Uterus (tissue), 4 donors: ENCODE data around the gene TMEM51. TPM values are rescaled to one million over a fixed set of nuclear protein-coding genes. Genes with fewer than 3 reads are reported as not detected.

Experiments used
- DNase-seq, 2 donors: peaks; one replicate each; pipeline ENCODE4 v3.0.0-alpha.2; 2019 to 2020
- H3K27ac ChIP-seq, 2 donors: fragments of 200-600 bp; sonication (generic); 1 replicate in 1 of 2; 2 replicates in 1 of 2; pipeline ENCODE4 v1.5.1; 2016 to 2018
- H3K27me3 ChIP-seq, 2 donors: fragments of 200-600 bp; sonication (generic); one replicate each; pipeline ENCODE4 v1.5.1; 2018 to 2019; ENCODE audit warnings: control low read depth in 1 of 2
- H3K36me3 ChIP-seq, 2 donors: fragments of 200-600 bp; sonication (generic); one replicate each; pipeline ENCODE4 v1.5.1; 2019; ENCODE audit warnings: control low read depth in 1 of 2
- H3K4me1 ChIP-seq, 2 donors: fragments of 200-600 bp; sonication (generic); one replicate each; pipeline ENCODE4 v1.5.1; 2018 to 2019; ENCODE audit warnings: control low read depth in 1 of 2
- H3K4me3 ChIP-seq, 2 donors: fragments of 200-600 bp; sonication (generic); 1 replicate in 1 of 2; 2 replicates in 1 of 2; pipeline ENCODE4 v1.5.1; 2018 to 2019; ENCODE audit warnings: mild to moderate bottlenecking in 1 of 2
- H3K9me3 ChIP-seq, 2 donors: fragments of 200-600 bp; sonication (generic); one replicate each; pipeline ENCODE4 v1.5.1; 2019; ENCODE audit warnings: control low read depth in 1 of 2
- POLR2A ChIP-seq, 2 donors: fragments of 450-650 bp; IDR thresholded peaks; one replicate each; pipeline ENCODE4 v1.6.1; 2016; ENCODE audit warnings: antibody characterized with exemption in 2 of 2, mild to moderate bottlenecking in 1 of 2, moderate library complexity in 1 of 2
- intact Hi-C: fragments of 100-400 bp; cut with DNase I; formaldehyde crosslinking; loops from one replicate; pipeline ENCODE4 v1.15.1; 2023; ENCODE audit warnings: low total_unique reads
- total RNA-seq, 4 donors: library from RNA; depleted of rRNA in 3 of 4; stranded (reverse); fragments of >200 nt in 3 of 4; gene quantifications; one replicate each; pipeline versions ENCODE4 v1.1.0 to v1.2.4, GENCODE V29; 2014 to 2023
- TF ChIP-seq, protein P1 (sequence below), 4 experiments: fragments of 200-600 bp in 2 of 4; fragments of 450-650 bp in 2 of 4; sonication (generic) in 2 of 4; IDR thresholded peaks; one replicate each; pipeline ENCODE4 v1.5.1; 2016 to 2019; ENCODE audit warnings: antibody characterized with exemption in 4 of 4, mild to moderate bottlenecking in 2 of 4, moderate library complexity in 1 of 4
- donor health status: DM: yes; HTN: yes; CAD: no.

Gene TMEM51
- total RNA-seq, 4 donors from 2014 or later: 1.3 to 45.0 (median 9.9) TPM

DNA sequence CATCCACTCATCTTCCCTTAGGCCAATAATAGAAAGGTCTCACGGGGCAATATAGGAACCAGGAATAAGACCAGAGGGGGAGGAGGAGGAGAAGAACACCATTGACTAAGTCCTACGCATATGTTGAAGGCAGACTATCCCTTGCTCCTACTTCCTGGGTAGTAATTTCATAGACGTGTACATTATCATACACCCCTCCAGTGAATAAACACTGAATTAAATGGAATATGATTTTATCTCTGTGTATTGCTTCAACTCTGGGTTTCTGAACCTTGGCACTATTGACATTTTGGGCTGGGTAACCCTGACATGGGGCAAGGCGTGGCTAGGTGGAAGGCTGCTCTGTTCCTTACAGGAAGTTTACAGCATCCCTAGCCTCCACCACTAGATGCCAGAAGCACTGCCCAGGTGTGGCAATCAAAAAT lies 76.2 kb downstream of the TMEM51 start:
- no peaks in the 10 kb centered on the region for H3K9me3 ChIP-seq
- no peak for TF ChIP-seq POLR2A (IDR thresholded peaks at IDR 0.05)
- TF ChIP-seq, protein P1, sequence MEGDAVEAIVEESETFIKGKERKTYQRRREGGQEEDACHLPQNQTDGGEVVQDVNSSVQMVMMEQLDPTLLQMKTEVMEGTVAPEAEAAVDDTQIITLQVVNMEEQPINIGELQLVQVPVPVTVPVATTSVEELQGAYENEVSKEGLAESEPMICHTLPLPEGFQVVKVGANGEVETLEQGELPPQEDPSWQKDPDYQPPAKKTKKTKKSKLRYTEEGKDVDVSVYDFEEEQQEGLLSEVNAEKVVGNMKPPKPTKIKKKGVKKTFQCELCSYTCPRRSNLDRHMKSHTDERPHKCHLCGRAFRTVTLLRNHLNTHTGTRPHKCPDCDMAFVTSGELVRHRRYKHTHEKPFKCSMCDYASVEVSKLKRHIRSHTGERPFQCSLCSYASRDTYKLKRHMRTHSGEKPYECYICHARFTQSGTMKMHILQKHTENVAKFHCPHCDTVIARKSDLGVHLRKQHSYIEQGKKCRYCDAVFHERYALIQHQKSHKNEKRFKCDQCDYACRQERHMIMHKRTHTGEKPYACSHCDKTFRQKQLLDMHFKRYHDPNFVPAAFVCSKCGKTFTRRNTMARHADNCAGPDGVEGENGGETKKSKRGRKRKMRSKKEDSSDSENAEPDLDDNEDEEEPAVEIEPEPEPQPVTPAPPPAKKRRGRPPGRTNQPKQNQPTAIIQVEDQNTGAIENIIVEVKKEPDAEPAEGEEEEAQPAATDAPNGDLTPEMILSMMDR (IDR thresholded peaks at IDR 0.05): no peak
- H3K4me3 ChIP-seq: no peak overlapping the region
- H3K27ac ChIP-seq: no peak overlapping the region
- no peak for DNase-seq
- no peaks in the 10 kb centered on the region for H3K4me1 ChIP-seq
- no peaks in the 10 kb centered on the region for H3K36me3 ChIP-seq
- no peaks in the 10 kb centered on the region for H3K27me3 ChIP-seq
- intact Hi-C loops: no loop called here

DNA sequence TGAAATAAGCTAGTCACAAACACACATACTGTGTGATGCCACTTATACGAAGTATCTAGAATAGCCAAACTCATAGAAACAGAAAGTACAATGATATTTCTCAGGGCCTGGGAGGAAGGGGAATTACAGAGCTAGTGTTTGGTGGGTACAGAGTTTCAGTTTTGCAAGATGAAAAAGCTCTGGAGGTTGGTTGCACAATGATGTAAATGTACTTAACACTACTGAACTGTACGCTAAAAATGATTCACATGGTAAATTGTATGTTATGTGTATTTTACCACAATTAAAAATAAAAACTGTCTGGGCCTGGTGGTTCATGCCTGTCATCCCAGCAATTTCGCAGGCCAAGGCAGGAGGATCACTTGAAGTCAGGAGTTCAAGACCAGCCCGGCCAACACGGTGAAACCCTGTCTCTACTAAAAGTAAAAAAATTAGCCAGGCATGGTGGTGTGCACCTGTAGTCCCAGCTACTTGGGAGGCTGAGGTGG lies 78.2 kb downstream of the TMEM51 start:
- intact Hi-C loops: no loop called here
- DNase-seq: no peak
- no peaks in the 10 kb centered on the region for H3K4me1 ChIP-seq
- H3K27me3 ChIP-seq: no peaks in the 10 kb centered on the region
- TF ChIP-seq POLR2A (IDR thresholded peaks at IDR 0.05): no peak
- TF ChIP-seq, protein P1 (IDR thresholded peaks at IDR 0.05): no peak
- H3K27ac ChIP-seq: no peak overlapping the region
- H3K9me3 ChIP-seq: no peaks in the 10 kb centered on the region
- no peak overlapping the region for H3K4me3 ChIP-seq
- H3K36me3 ChIP-seq: no peaks in the 10 kb centered on the region

DNA sequence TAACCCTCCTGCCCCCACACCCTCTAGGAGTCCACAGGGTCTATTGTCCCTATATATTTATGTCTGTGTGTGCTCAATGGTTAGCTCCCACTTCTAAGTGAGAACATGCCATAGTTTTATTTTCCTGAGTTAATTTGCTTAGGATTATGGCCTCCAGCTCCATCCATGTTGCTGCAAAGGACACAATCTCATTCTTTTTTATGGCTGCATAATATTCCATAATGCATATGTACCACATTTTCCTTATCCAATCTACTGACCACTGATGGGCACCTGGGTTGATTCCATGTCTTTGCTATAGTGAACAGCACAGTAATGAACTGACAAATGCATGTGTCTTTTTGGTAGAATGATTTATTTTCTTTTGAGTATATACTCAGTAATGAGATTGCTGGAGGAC lies 80.1 kb downstream of the TMEM51 start:
- intact Hi-C loops: no loop called here

DNA sequence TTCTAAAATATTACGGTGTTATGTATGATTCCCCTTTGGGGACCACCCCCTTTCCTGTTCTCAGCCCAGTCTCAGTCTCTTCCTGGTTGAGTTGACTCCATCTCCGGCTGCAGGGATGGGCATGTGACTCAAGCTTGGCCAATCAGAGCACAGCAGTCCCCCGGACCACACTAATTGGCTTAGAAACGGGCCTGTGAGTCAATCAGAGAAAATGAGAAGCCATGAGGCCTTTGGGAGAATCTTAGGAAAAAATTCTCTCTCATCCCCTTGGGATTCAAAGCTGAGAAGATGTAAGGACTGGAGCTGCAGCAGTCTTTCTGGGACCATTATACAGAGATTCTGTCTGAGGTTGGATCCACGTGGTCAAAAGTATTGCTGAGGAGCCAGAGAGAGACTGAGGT lies 82.8 kb downstream of the TMEM51 start:
- Histone ChIP-seq H3K4me3 (no peak overlapping the region), H3K4me1 (no peaks in the 10 kb centered on the region), H3K27ac (no peak overlapping the region), H3K36me3 (no peaks in the 10 kb centered on the region), H3K27me3 (no peaks in the 10 kb centered on the region), H3K9me3 (no peaks in the 10 kb centered on the region)
- DNase-seq: no peak
- intact Hi-C loops: no loop called here
- no peak for TF ChIP-seq POLR2A (IDR thresholded peaks at IDR 0.05)
- TF ChIP-seq, protein P1 (IDR thresholded peaks at IDR 0.05): no peak

More for the DNA sequence above, 80.1 kb downstream of the TMEM51 start:
- H3K27ac ChIP-seq: no peak overlapping the region
- TF ChIP-seq POLR2A (IDR thresholded peaks at IDR 0.05): no peak
- TF ChIP-seq, protein P1 (IDR thresholded peaks at IDR 0.05): no peak
- no peaks in the 10 kb centered on the region for H3K4me1 ChIP-seq
- no peaks in the 10 kb centered on the region for H3K36me3 ChIP-seq
- DNase-seq: no peak
- no peak overlapping the region for H3K4me3 ChIP-seq
- no peaks in the 10 kb centered on the region for H3K9me3 ChIP-seq
- no peaks in the 10 kb centered on the region for H3K27me3 ChIP-seq

DNA sequence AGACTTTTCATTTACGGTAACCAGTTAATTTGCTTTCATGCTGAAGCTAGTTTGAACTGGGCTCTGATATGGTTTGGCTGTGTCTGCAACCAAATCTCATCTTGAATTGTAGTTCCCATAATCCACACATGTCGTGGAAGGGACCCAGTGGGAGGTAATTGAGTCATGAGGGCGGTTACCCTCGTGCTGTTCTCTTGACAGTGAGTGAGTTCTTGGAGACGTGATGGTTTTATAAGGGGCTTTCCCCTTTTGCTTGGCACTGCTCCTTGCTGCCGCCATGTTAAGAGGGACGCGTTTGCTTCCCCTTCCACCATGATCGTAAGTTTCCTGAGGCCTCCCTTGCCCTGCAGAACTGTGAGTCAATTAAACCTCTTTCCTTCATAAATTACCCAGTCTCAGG lies 83.2 kb downstream of the TMEM51 start:
- no peaks in the 10 kb centered on the region for H3K36me3 ChIP-seq
- intact Hi-C loops: no loop called here
- no peak overlapping the region for H3K4me3 ChIP-seq
- no peak overlapping the region for H3K27ac ChIP-seq
- no peaks in the 10 kb centered on the region for H3K9me3 ChIP-seq
- TF ChIP-seq POLR2A (IDR thresholded peaks at IDR 0.05): no peak
- TF ChIP-seq, protein P1 (IDR thresholded peaks at IDR 0.05): no peak
- H3K27me3 ChIP-seq: no peaks in the 10 kb centered on the region
- H3K4me1 ChIP-seq: no peaks in the 10 kb centered on the region
- no peak for DNase-seq
